Measurements from ENCODE around the gene PAQR8.
"Not testable (repeated sequence)": the region's sequence is repeated elsewhere in the genome, so short reads cannot be mapped to it uniquely, and the experiment has no call there.

Gene PAQR8

GRCh38 chr6:52423971-52424381 is 62.0 kb downstream of the PAQR8 start:
- DNase-seq: no peak
- in situ Hi-C loops (cut with MboI; ENCODE audit: low pct_unique_long_range_greater_than_20kb, low sequenced_read_pairs): no loop called here

GRCh38 chr6:52424513-52424912 is 62.6 kb downstream of the PAQR8 start:
- in situ Hi-C loops (cut with MboI; ENCODE audit: low pct_unique_long_range_greater_than_20kb, low sequenced_read_pairs): no loop called here
- no peak for DNase-seq

- no peak for DNase-seq
- in situ Hi-C loops (cut with MboI; ENCODE audit: low pct_unique_long_range_greater_than_20kb, low sequenced_read_pairs): no loop called here
These were observed 64.7 kb downstream of the PAQR8 start for GRCh38 chr6:52426667-52427066.

GRCh38 chr6:52433294-52433693 is 71.3 kb downstream of the PAQR8 start:
- in situ Hi-C loops (cut with MboI; ENCODE audit: low pct_unique_long_range_greater_than_20kb, low sequenced_read_pairs); DNase-seq: not testable (repeated sequence)

- in situ Hi-C loops (cut with MboI; ENCODE audit: low pct_unique_long_range_greater_than_20kb, low sequenced_read_pairs): no loop called here
- DNase-seq: peak; percentile 13
These were observed 73.4 kb downstream of the PAQR8 start for GRCh38 chr6:52435345-52435744.

- in situ Hi-C loops (cut with MboI; ENCODE audit: low pct_unique_long_range_greater_than_20kb, low sequenced_read_pairs): no loop called here
- no peak for DNase-seq
These were observed 77.0 kb downstream of the PAQR8 start for GRCh38 chr6:52438926-52439325.

- no peak for DNase-seq
- in situ Hi-C loops (cut with MboI; ENCODE audit: low pct_unique_long_range_greater_than_20kb, low sequenced_read_pairs): no loop called here
These were observed 92.6 kb downstream of the PAQR8 start for GRCh38 chr6:52454556-52454955.

- in situ Hi-C loops (cut with MboI; ENCODE audit: low pct_unique_long_range_greater_than_20kb, low sequenced_read_pairs): no loop called here
- DNase-seq: no peak
These were observed 95.1 kb downstream of the PAQR8 start for GRCh38 chr6:52457096-52457495.
